Measurements from ENCODE around the gene HEPHL1.

HEPHL1 gene

DNA sequence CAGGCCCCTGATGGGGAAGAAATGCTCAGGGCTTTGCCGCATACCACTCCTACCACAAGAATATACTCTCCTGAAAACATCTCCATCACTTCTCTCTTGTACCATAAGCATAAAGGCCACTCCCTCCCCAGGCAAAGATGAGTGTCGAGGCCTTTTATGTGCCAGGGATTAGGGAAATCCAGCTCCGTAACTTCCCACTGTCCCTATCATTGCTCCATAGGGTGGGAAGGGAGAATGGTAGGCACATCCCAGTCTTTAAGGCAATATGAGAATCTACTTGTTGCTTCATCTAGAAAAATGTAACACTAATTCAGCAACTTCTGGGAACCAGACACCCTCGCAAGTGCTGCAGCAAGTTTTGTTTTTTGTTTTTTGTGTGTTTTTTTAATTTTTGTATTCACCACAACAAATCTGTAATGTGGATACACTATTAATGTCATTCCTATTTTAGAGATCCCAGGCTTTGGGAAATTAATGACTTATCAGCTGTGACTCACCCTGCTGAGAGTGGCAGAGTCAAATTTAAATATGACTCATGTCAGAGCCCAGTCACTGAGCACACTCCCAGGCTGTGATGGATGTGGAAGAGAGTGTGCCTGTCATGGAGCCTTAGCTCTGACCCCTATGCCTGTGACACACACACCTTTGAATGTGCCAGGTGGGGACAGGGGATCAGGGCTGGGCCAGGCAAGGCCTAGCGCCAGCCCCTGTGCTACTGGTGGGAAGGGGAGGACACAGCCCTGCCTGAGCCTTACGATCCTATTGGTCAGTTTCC lies 130.9 kb downstream of the HEPHL1 start:
- TF ChIP-seq POLR2AphosphoS5 (IDR thresholded peaks at IDR 0.05; ENCODE audit: low read depth, low read length) (no peak), TAF1 (IDR thresholded peaks at IDR 0.05; ENCODE audit: borderline replicate concordance, insufficient read depth, low read length) (no peak), FOXP2 (optimal IDR thresholded peaks at IDR 0.05; ENCODE audit: borderline replicate concordance, extremely low read depth, extremely low read length, insufficient read depth) (peak; percentile 23), SIN3A (IDR thresholded peaks at IDR 0.05; ENCODE audit: borderline replicate concordance, insufficient read depth, low read length) (no peak)
- TF ChIP-seq, protein P1, sequence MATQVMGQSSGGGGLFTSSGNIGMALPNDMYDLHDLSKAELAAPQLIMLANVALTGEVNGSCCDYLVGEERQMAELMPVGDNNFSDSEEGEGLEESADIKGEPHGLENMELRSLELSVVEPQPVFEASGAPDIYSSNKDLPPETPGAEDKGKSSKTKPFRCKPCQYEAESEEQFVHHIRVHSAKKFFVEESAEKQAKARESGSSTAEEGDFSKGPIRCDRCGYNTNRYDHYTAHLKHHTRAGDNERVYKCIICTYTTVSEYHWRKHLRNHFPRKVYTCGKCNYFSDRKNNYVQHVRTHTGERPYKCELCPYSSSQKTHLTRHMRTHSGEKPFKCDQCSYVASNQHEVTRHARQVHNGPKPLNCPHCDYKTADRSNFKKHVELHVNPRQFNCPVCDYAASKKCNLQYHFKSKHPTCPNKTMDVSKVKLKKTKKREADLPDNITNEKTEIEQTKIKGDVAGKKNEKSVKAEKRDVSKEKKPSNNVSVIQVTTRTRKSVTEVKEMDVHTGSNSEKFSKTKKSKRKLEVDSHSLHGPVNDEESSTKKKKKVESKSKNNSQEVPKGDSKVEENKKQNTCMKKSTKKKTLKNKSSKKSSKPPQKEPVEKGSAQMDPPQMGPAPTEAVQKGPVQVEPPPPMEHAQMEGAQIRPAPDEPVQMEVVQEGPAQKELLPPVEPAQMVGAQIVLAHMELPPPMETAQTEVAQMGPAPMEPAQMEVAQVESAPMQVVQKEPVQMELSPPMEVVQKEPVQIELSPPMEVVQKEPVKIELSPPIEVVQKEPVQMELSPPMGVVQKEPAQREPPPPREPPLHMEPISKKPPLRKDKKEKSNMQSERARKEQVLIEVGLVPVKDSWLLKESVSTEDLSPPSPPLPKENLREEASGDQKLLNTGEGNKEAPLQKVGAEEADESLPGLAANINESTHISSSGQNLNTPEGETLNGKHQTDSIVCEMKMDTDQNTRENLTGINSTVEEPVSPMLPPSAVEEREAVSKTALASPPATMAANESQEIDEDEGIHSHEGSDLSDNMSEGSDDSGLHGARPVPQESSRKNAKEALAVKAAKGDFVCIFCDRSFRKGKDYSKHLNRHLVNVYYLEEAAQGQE (IDR thresholded peaks at IDR 0.05; ENCODE audit: insufficient read depth in 1 of 2, low read depth in 2 of 2, low read length in 2 of 2): no peak

GRCh38 chr11:94152678-94153065 lies 131.5 kb downstream of the HEPHL1 start:
- TF ChIP-seq POLR2AphosphoS5 (IDR thresholded peaks at IDR 0.05; ENCODE audit: low read depth, low read length) (no peak), SIN3A (IDR thresholded peaks at IDR 0.05; ENCODE audit: borderline replicate concordance, insufficient read depth, low read length) (no peak), TAF1 (IDR thresholded peaks at IDR 0.05; ENCODE audit: borderline replicate concordance, insufficient read depth, low read length) (no peak), FOXP2 (optimal IDR thresholded peaks at IDR 0.05; ENCODE audit: borderline replicate concordance, extremely low read depth, extremely low read length, insufficient read depth) (no peak)
- TF ChIP-seq, protein P1 (IDR thresholded peaks at IDR 0.05; ENCODE audit: insufficient read depth in 1 of 2, low read depth in 2 of 2, low read length in 2 of 2): no peak

DNA sequence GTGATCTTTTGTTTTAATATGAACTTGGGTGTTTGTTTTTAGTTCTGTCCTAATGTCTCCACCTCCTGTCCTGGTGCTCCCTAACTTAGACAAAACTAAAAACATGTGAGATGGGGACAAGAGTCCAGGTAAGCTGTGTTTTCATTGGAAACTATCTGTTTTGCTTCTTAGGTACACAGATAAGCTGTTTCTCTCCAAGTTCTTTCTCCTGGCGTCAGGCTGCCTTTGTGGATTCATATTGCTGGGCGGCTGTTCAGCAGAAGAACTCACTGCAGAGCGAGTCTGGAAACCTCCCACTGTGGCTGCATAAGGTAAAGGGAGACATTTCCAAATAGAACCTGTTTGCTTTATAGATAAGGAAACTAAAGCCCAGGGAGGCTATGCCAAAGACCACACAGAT lies 132.2 kb downstream of the HEPHL1 start:
- TF ChIP-seq, protein P1 (IDR thresholded peaks at IDR 0.05; ENCODE audit: insufficient read depth in 1 of 2, low read depth in 2 of 2, low read length in 2 of 2): no peak
- TF ChIP-seq FOXP2 (optimal IDR thresholded peaks at IDR 0.05; ENCODE audit: borderline replicate concordance, extremely low read depth, extremely low read length, insufficient read depth) (no peak), POLR2AphosphoS5 (IDR thresholded peaks at IDR 0.05; ENCODE audit: low read depth, low read length) (no peak), SIN3A (IDR thresholded peaks at IDR 0.05; ENCODE audit: borderline replicate concordance, insufficient read depth, low read length) (no peak), TAF1 (IDR thresholded peaks at IDR 0.05; ENCODE audit: borderline replicate concordance, insufficient read depth, low read length) (no peak)

DNA sequence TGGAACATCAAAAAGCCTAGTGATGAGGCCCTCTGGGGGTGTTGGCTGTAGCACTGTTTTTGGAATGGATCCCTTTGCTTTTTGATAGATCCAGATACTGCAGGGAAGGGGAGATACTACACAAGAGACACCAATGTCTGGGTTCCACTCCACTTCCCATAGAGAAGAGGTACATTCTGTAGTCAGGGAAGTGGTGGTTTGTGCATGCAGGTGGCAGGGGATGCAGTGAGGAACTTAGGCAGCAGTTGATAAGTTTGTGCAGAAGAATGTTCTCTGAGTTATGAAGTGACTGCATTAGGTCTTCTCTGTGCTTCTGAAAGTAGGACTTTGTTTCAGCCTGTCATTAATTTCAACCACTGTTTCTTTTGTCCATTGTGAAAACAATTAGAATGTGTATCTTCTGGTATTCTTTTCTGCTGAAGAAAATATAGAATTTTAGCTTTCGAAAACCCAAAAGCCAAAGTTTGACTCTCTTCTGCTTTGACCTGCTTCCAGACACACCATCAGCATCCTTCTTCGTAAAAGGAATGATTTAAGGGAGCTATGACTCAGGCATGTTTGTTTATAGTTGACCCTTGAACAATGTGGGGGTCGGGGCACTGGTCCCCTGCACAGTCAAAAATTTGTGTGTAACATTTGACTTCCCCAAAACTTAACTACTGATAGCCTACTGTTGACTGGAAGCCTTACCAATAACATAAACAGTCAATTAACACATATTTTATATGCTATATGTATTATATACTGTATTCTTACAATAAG lies 133.1 kb downstream of the HEPHL1 start:
- no peak for TF ChIP-seq FOXP2 (optimal IDR thresholded peaks at IDR 0.05; ENCODE audit: borderline replicate concordance, extremely low read depth, extremely low read length, insufficient read depth)
- TF ChIP-seq, protein P1 (IDR thresholded peaks at IDR 0.05; ENCODE audit: insufficient read depth in 1 of 2, low read depth in 2 of 2, low read length in 2 of 2): no peak
- TF ChIP-seq TAF1 (IDR thresholded peaks at IDR 0.05; ENCODE audit: borderline replicate concordance, insufficient read depth, low read length): no peak
- no peak for TF ChIP-seq POLR2AphosphoS5 (IDR thresholded peaks at IDR 0.05; ENCODE audit: low read depth, low read length)
- no peak for TF ChIP-seq SIN3A (IDR thresholded peaks at IDR 0.05; ENCODE audit: borderline replicate concordance, insufficient read depth, low read length)
